ENCODE measurements around the gene XPA. TPM values are rescaled to one million over a fixed set of nuclear protein-coding genes. Genes with fewer than 3 reads are reported as not detected.
"Not testable (repeated sequence)": the region's sequence is repeated elsewhere in the genome, so short reads cannot be mapped to it uniquely, and the experiment has no call there.

The XPA gene
- 6.6 and 12.2 TPM in 2 replicates for total RNA-seq
- polyA plus RNA-seq (2012) = 8.5 TPM

DNA sequence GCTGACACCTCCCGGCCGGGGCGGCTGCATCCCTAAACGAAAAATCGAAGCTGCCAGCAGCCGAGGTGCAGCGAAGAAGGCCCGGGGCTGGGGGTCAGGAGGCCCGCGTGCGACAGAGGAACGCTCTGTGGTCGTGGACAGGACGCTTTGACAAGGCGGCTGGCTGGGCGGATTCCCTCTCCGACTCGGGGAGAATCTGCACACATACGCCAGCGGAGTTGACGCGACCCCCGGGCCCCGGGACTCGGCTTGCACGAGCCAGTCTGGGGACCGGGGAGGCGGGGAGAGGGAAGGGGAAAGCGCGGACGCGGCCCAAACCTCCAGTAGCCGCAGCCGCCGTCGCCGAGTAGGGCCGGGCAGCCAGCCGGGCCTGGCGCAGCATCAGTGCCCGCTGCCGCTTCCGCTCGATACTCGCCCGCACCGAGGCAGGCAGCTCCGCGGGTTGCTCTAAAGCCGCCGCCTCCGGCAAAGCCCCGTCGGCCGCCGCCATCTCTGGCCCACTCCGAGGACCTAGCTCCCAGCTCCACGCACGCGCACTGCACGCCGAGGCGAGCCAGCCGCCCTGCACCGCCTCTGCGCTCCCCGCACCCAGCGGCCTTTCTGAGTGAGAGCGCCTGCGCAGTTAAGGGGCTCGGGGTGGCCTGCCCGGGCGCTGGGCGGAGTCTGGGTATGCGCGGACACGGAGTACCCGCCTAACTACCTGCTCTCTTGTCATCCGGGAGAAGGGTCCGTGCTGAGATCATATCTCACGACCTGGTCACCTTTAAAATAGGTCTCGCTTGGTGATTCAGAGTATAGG lies at the start of gene XPA:
XPA (minus strand) TSS at position 538 of the 799 bp plus-strand sequence; CDS start at position 490, 48 bp downstream.
- peak; percentile 98 for DNase-seq (ENCODE audit: low read depth)

DNA sequence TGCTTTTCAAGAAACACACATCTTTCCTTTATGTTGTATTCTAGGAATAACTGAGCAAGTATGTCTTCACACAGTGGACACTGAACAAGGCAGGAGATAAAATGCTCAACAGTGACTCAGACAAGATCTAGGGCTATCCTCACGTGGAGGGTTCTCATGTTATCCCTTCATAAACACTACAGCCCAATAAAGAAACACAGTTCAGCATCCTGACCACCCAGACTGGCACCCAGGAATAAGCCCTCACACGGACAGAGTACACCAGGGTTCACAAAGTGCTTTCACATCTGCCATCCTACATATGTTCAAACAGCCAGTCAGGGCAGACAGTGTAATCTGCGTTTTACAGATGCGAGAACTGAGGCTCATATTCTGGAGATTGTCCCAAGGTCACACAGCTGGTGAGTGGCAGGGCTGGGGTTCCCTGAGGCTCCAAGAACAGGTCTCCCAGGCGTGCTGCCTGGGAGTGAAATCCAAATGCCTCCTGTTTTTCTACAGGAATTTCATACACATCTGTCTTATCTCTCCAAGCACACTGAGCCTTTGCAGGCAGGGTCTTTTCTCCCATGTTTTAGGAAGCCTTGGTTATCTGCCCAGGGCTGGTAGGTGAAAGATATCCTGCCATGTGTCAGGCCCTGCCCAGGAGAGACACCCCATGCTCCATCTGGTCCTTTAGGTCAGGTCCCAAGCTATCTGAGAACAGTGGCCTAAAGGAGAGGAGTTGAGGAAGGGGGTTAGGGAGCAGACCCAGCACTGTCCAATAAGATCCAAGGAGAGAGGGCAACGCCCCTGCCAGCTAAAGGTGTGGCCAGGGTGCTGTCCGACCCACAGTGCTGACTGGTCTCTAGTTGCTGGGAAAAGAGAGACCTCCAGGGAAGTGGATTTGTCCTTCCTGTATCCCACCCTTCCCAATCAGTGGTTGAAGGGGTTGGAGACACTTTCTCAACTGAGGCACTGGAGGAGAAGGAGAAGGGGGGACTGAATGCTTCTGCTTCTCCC lies 47.9 kb upstream of the XPA start:
- DNase-seq (ENCODE audit: low read depth) = no peak

DNA sequence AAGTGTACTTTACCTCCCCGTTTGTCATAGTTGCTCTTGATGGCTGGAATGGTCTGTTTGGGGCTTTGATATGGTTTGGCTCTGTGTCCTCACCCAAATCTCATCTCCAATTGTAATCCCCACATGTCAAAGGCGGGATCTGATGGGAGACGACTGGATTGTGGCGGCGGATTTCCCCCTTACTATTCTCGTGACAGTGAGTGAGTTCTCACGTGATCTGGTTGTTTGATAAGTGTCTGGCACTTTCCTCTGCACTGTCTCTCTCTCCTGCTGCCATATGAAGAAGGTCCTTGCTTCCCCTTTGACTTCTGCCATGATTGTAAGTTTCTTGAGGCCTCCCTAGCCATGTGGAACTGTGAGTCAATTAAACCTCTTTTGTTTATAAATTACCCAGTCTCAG lies 46.9 kb upstream of the XPA start:
- not testable (repeated sequence) for DNase-seq (ENCODE audit: low read depth)

DNA sequence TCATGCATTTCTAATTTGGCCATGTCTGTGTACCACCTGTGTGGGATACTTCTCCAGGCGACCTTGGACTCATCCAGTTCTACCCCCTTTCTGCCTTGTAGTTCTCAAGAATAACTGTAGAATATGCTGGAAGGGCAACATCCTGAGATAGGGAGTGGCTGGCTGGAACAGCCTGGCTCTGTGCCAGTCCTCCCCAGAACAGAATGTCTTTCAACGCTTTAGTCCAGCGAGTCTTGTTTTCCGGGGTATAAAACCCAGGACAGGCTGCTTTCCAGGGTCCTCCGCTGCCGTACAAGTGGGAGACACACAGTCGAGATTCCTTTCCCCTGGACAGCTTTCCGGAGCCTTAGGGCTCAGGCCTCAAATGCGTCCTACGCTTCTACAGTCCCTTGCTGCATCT lies 45.4 kb upstream of the XPA start:
- no peak for DNase-seq (ENCODE audit: low read depth)

DNA sequence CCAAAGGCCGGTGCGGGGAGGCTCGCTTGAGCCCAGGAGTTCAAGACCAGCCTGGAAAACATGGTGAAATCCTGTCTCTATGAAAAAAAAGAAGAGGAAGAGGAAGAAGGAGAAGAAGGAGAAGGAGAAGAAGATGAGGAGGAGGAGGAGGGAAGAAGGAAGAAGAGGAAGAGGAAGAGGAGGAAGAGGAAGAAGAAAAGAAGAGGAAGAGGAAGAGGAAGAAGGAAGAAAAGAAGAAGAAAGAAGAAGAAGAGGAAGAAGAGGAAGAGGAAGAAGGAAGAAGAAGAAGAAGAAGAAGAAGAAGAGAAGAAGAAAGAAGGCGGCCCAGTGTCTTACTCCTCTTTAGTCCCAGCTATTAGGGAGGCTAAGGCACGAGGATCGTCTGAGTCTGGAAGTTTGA lies 44.8 kb upstream of the XPA start:
- DNase-seq (ENCODE audit: low read depth) = no peak

DNA sequence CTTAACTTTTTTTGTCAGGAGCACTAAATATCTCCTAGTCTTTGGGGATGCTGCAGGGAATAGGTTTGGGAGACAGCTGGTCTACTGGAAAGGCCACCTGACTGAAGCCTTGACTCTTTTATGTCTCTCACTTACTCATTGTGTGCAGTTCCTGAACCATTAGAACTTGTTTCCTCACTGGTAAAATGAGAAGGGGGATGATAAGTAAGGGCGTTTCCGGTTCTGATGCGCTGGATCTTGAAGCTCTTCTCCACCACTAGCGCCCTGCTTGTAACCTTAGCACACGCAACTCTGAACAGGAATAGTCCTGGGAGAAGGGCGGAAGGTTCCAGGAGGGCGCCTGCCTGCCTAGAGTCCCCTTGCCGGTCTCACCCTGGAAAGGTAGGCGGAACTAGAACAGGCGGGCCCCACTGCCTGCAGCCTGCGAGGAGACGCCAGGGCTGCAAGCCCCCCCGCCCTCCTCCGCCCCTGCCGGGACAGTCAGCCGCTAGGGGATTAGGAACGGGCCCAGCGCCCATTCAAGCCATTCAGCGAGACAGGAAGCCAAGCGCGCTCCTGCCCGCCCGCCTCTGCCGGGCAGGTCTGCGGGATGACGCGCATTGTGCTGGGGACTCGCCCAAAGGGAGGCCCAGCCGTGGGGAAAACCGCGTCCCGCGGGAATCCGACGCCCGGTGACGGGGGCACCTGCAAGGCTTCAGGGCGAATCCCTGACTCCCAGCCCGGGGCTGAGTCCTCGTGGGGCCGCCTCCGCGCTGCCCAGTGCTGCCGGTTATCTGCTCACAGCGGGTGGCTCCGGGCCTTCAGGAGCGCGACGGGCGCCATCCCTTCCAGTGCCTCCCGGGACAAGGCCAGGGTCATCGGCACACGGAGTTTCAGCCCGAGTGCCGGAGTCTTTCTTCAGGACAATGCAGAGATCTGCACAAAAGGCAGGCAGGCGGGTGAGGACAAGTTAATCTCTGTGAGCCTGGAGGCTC lies 44.0 kb upstream of the XPA start:
- DNase-seq (ENCODE audit: low read depth) = peak; percentile 29

DNA sequence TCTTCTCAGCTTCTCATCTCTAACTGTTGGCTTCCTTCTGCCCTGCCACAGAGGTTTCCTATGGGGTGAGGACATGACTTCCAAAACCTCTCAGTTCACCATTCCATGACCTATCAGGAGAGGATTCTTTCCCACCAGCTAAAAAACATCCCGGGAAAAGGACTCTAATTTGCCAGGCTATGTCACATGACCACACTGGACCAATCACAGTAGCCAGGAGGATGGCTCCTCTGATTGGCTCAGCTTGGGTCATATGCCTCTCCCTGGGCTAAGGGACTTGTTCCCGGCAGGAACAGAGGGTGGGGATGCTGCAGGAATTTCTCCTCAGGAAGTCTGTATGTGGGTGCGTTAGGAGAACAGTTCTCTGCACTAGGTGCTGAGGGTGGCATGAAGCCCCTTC lies 40.3 kb upstream of the XPA start:
- DNase-seq (ENCODE audit: low read depth) = no peak

DNA sequence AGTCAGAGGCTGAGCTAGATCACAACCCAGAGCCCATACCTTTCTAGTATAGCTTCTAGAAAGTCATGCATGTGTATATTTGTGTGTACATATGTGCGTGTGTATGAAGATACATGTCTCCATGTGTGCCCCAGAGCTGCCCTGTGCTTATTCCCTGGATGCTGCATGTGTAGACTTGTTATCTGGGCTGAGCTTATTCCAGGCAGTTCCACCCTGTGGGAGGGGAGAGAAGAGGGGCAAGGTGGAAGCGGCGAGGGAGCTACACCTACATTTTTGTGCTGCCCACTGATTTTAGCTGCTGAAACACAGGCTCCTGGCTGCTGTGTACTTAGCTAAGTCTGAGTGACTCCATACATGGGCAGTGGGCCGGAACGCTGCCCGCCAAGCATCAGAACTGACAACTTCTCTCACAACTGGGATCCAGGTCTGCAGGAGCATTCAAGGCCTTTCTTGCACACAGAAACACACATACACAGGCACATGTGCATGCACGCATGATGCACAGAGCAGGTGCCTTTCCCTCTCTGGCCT lies 38.0 kb upstream of the XPA start:
- no peak for DNase-seq (ENCODE audit: low read depth)

DNA sequence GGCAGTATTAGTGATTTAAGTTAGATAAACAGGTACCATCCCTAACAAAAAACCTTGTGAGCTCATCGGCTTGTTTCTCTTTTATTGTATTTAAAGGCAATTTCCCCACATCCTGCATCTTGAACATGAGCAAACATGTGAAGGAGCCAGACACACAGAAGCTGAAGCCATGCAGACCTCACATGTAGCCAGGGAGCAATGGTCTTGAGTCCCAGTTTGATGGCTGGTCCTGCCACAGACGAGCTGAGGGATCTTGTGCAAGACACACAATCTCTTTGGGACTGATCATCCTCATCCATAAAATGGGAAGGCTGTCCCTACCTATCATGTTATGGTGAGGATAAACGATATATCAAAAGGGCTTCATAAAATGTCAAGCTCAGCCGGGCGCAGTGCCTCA lies 29.6 kb upstream of the XPA start:
- no peak for DNase-seq (ENCODE audit: low read depth)

DNA sequence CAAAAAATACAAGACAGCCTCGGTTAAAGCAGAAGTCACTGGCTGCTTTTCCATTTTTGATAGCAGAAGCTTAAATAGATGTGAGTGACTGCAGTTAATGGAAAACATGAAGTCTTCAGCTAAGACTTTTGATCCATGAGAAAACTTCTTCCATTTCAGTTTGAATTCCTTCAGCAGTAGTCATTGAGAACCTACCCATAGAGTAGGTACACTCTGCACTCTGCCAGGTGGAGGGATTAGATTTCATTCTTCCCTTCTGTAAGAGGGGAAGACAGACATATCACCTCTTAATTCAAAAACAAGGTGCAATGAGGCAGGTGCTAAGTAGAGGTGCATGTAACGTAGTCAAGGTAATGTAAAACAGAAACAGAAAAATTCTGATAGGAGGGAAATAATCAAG lies 26.7 kb upstream of the XPA start:
- DNase-seq (ENCODE audit: low read depth) = no peak

DNA sequence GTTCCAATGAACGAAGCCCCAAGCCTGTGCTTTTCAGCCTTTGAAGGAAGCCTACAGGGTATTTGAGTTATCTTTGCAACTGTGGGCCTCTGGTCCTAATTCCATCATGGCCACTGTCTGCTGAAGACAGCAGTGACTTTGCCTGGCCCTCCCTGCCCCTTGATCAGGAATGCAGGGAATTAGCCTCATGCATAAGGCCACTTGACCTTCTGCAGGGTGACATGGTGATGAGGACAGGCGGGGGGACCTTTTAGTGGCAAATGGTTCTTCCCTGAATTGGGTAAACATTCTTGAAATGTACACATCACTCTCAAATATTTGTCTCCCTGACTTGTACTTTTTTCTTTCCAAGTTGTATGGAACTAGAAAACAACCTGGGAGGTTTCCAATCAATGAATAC lies 25.2 kb upstream of the XPA start:
- no peak for DNase-seq (ENCODE audit: low read depth)

DNA sequence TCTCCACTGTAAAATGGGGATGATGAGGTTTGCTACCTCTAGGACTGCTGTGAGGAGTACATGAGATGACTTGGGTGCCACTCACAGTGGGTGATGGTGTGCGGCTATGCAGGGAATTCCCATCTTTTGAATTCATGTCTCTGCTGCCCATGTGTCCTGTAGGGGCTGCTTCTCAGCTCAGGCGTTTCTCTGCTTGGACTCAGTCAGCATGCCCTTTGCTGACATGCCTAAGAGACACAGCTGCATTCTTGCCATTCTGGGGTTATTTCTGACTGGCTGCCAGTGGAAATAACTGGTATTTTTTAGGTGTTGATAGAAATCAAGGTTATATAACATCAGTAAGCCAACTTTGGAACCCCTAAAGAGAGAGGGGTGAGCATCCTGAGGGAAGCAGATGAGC lies 24.3 kb upstream of the XPA start:
- DNase-seq (ENCODE audit: low read depth) = peak; percentile 29

DNA sequence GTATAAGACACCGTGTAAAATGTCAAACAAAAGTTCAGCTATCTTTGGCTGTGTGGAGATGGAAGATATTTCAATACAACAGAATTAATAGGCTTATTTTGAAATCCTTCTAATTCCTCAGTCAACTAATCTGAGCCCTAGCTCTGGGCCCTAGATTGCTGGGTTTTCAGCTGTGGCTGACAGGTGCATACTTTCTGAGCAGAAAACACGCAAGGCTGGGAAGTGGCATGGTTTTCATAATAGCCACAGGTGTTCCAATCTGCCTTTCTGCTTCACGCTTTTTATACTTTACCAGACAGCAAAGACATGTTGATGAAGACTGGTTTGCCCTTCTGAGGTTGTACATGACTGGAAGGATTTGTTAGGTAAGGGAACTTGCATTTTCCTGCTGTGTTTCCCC lies 20.7 kb upstream of the XPA start:
- peak; percentile 31 for DNase-seq (ENCODE audit: low read depth)

DNA sequence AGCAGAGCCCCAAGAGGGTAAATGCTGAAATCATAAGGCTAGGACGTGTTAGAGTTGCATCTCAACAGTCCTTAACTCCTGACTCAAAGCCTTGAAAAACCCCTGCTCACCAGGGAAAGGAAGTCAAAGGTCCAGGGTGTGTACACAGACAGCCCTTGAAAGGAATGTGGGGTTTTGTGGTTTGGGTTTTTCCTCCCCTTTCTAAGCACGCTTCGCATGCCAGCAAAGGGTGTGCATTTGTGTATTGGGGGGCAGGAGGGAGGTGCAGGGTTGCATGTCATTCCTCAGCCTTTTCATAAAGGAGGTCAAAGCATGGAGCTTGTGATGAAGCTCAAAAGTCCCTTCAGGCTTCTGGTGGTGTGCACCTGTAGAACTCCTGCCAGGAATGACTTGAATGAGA lies 17.3 kb upstream of the XPA start:
- peak; percentile 91 for DNase-seq (ENCODE audit: low read depth)

DNA sequence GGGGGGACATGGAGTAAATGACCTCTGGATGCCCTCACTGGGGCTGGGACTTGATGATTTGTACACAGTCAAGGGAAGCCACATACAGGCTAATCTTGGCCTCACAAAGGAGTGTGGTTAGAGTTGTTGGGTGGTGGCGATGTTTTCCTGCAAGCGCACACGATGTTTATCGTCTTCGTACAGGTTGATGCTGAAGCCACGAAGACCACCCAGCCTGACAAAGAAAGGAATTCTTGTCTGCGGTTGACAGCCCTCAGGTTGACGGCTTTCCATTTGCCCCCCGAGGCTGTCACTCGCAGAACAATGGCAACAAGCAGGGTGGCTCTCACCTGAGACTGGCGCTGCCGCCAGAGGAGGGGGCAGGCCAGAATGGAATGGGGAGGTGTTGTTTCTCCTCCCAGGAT lies 14.1 kb upstream of the XPA start:
- DNase-seq (ENCODE audit: low read depth) = no peak

DNA sequence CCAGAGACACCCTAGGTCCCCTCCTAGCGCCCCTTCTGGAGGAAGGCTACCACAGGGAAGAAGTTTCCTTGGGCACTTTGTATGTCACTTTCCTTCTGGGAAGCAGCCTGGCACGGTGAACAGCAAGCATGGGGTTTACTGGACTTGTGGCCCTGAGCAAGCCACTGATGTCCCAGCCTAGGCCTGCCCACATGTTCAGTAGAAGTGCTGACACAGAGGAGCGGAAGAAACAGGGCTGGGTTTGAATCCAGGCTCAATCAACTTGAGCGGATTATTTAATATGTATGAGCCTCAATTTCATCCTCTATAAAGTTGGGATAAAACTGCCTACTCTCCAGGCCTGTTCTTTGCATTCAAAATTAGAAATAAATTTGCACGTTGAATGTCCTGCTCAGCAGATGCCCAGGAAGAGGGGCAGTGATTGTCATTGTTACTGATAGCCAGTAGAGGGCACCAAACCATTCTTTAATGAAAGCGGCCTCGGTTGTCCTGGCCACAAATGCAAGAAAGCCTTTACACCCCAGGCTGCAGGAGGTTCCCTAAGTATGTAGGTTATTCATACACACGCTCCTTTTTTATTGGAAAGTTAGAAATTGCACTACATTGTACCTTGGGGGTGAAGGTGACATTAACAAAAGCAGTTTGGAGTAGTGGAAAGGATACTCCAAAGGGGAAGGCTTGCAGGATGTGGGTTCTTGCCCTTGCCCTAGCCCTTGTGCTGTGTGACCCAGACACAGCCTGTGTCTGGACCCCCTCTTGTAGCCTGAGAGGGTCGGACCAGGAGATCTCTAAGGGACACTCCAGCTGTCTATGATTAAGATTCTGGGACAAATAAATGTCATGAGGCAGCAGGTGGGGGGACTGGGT lies 13.4 kb upstream of the XPA start:
- DNase-seq (ENCODE audit: low read depth) = peak; percentile 71

DNA sequence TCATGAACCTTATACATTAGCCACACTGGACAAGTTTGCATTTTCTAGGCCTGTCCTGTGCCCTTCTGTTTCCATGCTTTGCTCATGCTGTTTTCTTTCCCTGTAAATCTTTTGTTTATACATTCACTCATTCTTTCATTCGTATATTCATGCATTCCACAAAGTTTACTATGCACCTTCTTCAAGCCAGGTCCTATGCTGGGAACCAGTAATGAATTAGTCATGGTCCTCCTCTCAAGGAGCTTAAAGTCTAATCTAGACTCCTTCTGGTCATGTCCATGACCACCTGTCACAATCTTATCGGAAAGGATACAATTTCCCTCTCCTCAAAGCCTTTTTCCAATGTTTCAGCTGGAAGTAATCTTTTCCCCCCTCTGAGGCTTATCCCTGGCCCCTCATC lies 9.1 kb upstream of the XPA start:
- no peak for DNase-seq (ENCODE audit: low read depth)

DNA sequence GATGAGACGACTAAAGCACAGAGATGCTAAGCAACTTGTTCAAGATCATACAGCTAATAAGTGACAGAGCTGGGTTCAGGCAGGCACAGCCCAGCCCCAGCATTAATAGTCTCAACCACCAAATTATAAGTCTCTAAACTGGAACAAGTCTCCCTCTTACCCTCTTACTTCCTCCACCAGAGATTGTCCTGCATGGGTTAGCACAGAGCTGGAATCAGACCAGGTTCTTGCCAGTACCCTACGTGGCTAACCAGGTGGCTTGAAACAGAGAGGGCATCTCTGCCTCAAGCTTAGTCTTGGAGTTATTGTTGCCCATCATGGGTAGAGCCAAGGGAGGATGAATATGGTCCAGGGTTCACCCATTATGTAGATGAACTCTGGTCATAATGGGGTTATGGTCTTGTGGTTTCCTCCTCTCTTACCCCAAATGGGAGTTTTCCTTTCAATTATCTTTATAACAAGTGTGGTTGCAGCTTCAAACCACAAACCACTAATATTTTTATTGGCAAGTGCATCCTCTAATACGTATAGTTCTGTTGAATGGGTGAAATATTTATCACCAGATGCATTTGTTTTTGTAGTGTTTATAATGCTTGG lies 8.3 kb upstream of the XPA start:
- DNase-seq (ENCODE audit: low read depth) = no peak

DNA sequence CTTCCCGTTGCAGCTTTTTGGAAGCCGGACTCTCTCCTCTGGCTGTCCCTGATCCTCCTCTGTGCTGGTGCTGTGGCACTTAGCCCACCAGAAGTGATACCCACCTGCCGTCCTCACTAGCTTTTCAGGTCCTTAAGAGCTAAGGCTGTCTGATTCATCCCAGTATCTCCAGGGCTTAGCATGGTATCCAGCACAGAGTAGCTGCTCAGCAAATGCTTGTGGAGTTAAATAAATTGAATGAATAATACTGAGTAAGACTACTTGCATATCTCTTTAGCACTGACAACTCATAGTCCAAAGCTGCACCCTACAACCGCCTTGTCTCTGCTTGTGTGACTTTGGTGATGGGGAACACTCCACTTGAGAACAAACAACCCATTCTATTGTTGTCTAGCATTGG lies 7.7 kb upstream of the XPA start:
- no peak for DNase-seq (ENCODE audit: low read depth)

DNA sequence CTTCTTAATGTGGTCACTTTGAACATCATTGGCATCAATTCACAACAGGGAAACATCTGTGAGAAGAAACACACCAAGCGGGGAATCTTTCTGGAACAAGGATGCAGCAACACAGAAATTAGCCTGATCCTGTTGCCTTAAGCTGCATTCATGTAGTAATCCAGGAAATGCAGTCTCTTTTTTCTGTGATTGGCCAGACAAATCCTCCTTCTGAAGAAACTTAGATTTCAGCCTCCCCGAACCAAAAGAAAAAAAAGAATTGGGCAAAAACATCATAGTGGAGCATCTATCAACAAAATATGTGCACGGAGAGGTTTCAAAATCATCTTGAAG lies 7.2 kb upstream of the XPA start:
- DNase-seq (ENCODE audit: low read depth) = no peak
